Stimulated activated naive CD8-positive, alpha-beta T cell treated with anti-CD3 and anti-CD28 coated beads, Interleukin-15, Interleukin-2, amounts not matched to agents 100 ng/mL and 50 ng/mL, for 24 hours (primary cell): ENCODE results near the gene MYH2.

Source experiments
- H3K27ac Mint-ChIP-seq: one replicate; pipeline ENCODE4 v1.8.0; 2021; ENCODE audit warnings: mild to moderate bottlenecking, mixed read lengths
- H3K27me3 Mint-ChIP-seq: one replicate; pipeline ENCODE4 v1.8.0; 2021; ENCODE audit warnings: mixed read lengths
- H3K36me3 Mint-ChIP-seq: one replicate; pipeline ENCODE4 v1.8.0; 2021; ENCODE audit warnings: low read depth, mixed read lengths
- H3K4me1 Mint-ChIP-seq: one replicate; pipeline ENCODE4 v1.8.0; 2021; ENCODE audit warnings: low read depth, mixed read lengths
- H3K4me3 Mint-ChIP-seq: one replicate; pipeline ENCODE4 v1.8.0; 2021; ENCODE audit warnings: mild to moderate bottlenecking, mixed read lengths
- H3K9me3 Mint-ChIP-seq: one replicate; pipeline ENCODE4 v1.8.0; 2021; ENCODE audit warnings: mixed read lengths

Gene MYH2

DNA sequence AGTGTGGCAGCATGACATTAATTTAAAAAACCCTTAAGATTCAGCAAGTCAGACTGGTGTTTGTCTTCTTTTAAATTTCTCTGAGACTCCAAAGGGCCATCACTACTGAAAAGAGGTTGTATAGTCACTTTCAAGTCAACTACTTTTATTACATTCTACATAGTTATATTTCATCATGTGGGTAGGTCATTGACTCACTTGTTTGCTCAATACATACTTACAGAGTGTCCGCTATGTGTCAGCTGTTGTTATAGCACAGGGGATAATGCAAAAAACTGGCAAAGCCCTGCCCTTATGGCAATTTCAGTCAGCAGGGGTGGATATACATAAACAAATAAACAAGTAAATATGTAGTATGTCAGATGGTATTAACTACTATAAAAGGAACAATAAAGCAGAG, 77.6 kb downstream of the MYH2 start:
- Mint-ChIP-seq H3K27me3 (peaks cover 5% of the 10 kb centered on the region), H3K4me1 (no peaks in the 10 kb centered on the region), H3K36me3 (no peaks in the 10 kb centered on the region), H3K4me3 (no peak overlapping the region), H3K27ac (no peak overlapping the region), H3K9me3 (no peaks in the 10 kb centered on the region)
